ENCODE data around the gene KRTAP10-12. TPM values are rescaled to one million over a fixed set of nuclear protein-coding genes. Genes with fewer than 3 reads are reported as not detected.
"Not testable (repeated sequence)": the region's sequence is repeated elsewhere in the genome, so short reads cannot be mapped to it uniquely, and the experiment has no call there.

The KRTAP10-12 gene
- total RNA-seq, 2 experiments from 2014 or later = not detected

DNA sequence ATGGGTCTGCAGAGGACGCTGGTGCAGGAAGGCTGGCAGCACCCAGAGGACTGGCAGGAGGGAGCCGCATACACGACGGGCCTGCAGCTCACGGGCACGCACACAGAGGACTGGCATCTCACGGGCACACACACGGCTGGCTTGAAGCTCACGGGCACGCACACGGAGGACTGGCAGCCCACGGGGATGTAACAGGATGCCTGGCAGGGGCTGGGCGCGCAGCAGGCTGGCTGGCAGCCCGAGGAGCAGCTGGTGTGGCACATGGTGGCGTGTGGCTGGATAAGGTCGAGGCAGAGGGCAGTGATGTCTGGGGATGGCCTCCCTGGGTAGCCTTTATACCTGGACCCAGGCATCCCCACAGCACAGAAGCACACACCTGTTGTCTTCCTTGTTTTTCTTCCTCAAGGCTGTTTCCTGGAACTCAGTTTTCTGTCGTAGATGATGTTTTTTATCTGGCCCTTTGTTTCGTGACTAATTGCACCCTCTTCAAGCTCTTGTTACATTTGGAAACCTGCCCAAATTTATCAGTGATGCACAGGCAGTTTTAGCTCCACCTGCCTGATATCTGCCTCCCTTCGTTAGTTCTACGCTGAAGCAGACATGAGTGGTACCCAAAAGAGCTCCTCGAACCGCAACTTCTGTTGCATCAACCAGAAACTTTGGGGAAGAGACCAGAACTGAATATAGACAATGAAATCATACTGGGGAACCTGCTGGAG lies 15.0 kb upstream of the KRTAP10-12 start, which contains the start of gene KRTAP12-1:
Gene KRTAP12-1, minus strand, starts transcription at position 303 of the 719 bp plus-strand sequence. Its CDS starts 40 bp downstream, at position 263.
- CTCF ChIA-PET = interaction anchor here (1.1 kb wide), 1 partner anchor 85 kb away, joined by 3 read pairs; no protein-coding TSS in a partner anchor
- Mint-ChIP-seq H3K27ac (no peak within 1 kb of the TSS), H3K4me3 (no peak within 1 kb of the TSS), H3K36me3 (no peaks in the 10 kb centered on the region), H3K4me1 (peaks cover 15% of the 10 kb centered on the region), H3K9me3 (ENCODE audit: low read depth) (no peaks in the 10 kb centered on the region), H3K27me3 (peaks cover 9% of the 10 kb centered on the region)
- no peak for DNase-seq
- ATAC-seq = no peak

DNA sequence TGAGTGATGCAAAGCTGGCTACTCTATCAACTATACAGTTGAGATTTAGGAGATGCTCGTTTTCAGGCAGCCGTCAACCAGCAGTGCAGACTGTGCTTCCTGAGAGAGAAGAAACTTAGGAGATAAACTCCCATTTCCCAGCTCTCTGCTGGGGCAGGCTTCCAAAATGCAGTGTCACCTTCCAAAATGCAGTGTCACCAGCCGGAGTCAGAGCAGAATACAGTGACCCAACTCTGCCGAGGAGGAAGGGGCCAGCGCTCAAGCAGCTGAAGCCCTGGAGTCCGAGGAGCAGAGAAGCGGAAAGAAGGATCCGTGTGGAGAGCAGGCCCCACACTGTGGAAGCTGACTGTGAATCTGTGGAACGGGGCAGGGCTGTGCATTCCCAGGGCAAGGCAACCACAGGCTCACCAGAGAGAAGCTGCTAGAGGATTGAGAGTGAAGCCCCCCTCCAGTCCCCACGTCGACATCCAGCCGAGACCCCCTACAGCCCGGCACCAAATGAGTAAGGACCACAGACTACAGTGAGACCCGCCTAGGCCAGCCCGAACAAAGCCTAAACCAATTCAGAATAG lies 14.3 kb upstream of the KRTAP10-12 start:
- ATAC-seq = no peak
- Mint-ChIP-seq H3K9me3 (ENCODE audit: low read depth) (no peaks in the 10 kb centered on the region), H3K4me3 (no peak overlapping the region), H3K27me3 (peaks cover 11% of the 10 kb centered on the region), H3K36me3 (no peaks in the 10 kb centered on the region), H3K4me1 (peaks cover 15% of the 10 kb centered on the region), H3K27ac (no peak overlapping the region)
- CTCF ChIA-PET = interaction anchor here (1.1 kb wide), 1 partner anchor 86 kb away, joined by 3 read pairs; no protein-coding TSS in a partner anchor
- DNase-seq = no peak

DNA sequence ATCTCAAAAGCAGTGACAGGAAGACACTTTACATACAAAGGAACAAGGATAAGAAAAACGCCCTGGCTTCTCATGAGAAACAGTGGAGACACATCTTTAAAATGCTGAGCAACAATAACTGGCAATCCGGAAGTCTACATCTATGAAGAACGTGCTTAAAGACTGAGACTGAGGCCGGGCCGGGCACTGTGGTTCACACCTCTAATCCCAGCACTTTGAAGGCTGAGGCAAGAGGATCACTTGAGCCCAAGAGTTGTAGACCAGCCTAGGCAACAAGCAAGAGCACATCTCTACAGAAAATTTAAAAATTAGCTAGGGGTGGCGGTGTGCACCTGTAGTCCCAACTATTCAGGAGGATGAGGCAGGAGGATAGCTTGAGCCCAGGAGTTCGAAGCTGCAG lies 12.9 kb upstream of the KRTAP10-12 start:
- Mint-ChIP-seq H3K27me3 (peaks cover 11% of the 10 kb centered on the region), H3K4me1 (peaks cover 15% of the 10 kb centered on the region), H3K36me3 (no peaks in the 10 kb centered on the region), H3K27ac (no peak overlapping the region), H3K4me3 (no peak overlapping the region), H3K9me3 (ENCODE audit: low read depth) (no peaks in the 10 kb centered on the region)
- no peak for ATAC-seq
- DNase-seq = no peak
- CTCF ChIA-PET = interaction anchor here (1.5 kb wide), 1 partner anchor 36 kb away, joined by 3 read pairs; no protein-coding TSS in a partner anchor

DNA sequence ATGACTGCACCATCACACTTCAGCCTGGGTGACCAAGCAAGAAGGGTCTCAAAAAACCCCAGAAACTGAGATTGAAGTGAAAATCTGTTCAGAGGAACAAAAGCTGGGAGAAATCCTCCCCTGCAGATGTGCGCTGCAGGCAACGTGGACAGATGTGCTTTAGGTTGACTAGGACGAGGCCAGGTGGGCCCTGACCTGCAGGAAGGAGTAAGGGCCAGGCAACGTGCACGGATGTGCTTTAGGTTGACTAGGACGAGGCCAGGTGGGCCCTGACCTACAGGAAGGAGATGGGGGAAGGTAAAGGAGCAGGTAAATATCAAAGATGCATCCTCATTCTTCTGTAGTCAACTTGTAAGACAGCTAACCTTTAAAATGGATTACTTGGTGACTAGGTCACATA lies 12.5 kb upstream of the KRTAP10-12 start:
- Mint-ChIP-seq H3K4me1 (peaks cover 15% of the 10 kb centered on the region), H3K4me3 (no peak overlapping the region), H3K27me3 (peaks cover 11% of the 10 kb centered on the region), H3K36me3 (no peaks in the 10 kb centered on the region), H3K27ac (no peak overlapping the region), H3K9me3 (ENCODE audit: low read depth) (no peaks in the 10 kb centered on the region)
- CTCF ChIA-PET = interaction anchor here (1.5 to 1.6 kb wide), 2 partner anchors 36 to 109 kb away, joined by 3 read pairs; no protein-coding TSS in a partner anchor
- DNase-seq (no peak), ATAC-seq (no peak)

DNA sequence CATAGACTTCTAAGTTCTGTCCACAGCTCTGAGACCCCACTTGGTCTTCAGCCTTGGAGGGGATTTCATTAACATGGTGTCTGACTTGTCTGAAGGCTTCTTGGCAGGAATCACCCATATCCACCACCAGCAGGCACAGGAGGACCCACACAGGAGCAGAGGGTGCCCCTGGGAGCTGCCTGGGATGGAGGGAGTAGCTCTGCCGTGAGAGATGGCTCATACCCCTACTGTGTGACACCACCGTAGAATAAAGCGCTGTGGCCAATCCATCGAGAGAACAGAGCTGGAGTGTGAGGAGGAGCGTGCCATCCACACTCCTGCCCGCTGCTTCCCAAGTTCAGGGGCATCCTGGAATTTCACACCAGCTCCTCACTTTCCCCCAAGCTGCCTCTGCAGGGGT lies 11.9 kb upstream of the KRTAP10-12 start:
- peaks cover 15% of the 10 kb centered on the region for H3K4me1 Mint-ChIP-seq
- not testable (repeated sequence) for ATAC-seq; H3K4me3 Mint-ChIP-seq; DNase-seq; H3K27ac Mint-ChIP-seq; H3K36me3 Mint-ChIP-seq; H3K9me3 Mint-ChIP-seq (ENCODE audit: low read depth)
- peaks cover 10% of the 10 kb centered on the region for H3K27me3 Mint-ChIP-seq
- CTCF ChIA-PET = interaction anchor here (1.6 to 1.8 kb wide), 2 partner anchors 108 to 175 kb away, joined by 3 to 8 read pairs; no protein-coding TSS in a partner anchor

DNA sequence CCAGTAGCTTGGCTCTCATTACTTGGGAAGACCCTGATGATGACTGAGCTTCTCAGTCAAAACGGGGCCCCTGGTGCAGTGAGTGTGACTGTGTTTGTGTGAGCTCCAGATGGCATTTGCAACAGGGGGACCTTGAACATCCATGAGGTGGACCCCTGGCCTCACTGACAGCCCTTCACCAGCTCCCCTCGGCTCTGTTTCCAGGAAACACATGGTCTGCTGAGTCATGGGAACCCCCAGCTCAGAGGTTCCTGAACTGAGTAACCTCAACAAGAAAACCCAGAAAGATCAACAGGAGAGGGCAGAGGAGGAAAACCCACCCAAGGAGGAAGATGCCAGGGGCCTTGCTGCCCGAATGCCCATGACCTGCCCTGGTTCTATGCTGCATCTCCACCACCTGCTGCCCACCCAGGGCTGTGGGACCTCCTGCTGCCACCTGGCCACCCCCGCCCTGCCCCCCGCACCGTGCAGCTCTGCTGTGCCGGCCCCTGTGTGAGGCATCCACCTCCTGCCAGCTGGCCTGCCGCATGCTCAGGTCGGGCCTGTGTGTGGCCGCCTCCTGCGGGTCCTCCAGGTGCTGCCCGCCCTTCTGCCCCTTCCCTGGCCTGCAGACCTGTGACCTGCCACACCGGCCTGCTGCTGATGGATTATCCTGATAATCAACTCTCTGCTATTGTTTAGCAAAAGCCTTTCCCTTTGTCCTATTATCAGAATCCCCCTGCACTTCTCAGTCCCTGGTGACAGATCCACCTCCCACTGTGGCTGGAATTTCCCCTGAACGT lies 10.8 kb upstream of the KRTAP10-12 start:
- H3K9me3 Mint-ChIP-seq (ENCODE audit: low read depth) = no peaks in the 10 kb centered on the region
- no peak overlapping the region for H3K4me3 Mint-ChIP-seq
- peaks cover 15% of the 10 kb centered on the region for H3K4me1 Mint-ChIP-seq
- DNase-seq (no peak), ATAC-seq (peak; percentile 27)
- no peak overlapping the region for H3K27ac Mint-ChIP-seq
- H3K36me3 Mint-ChIP-seq = no peaks in the 10 kb centered on the region
- CTCF ChIA-PET = interaction anchor here (0.5 to 1.8 kb wide), 5 partner anchors 9 to 176 kb away, joined by 3 to 8 read pairs (median 3); no protein-coding TSS in a partner anchor
- peaks cover 19% of the 10 kb centered on the region for H3K27me3 Mint-ChIP-seq

DNA sequence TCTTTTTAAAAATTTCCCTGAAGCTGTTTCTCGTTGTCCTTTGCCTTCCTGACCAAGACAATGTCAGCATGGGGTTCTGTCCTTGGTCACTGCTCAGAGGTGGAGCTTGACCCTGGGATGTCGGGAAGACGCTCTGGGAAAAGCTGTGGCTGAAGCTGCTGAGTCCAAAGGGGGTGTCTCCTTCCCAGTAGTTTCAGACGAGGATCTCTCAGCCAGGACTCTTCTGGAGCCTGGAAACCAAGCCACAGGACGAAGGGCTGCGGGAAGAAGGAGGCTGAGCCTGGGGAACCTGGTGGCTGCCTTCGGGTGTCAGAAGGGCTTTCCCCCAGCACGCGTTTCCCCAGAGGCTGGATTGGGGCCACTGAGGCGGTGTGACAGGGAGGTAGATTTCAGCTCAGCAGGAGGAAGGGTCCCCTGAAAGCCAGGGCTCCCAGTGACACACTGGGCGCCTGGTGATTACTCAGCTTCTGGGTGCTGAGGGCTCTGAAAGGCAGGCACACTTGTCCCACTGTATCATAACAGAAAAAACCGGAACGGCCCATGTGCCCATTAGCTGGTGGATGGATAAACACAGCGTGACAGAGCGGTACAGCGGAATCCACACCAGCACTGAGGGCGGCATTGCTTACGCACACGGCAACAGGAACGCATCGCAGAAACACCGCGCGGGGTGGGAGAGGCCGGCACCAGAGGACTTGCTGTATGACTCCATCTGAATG lies 10.0 kb upstream of the KRTAP10-12 start:
- H3K9me3 Mint-ChIP-seq (ENCODE audit: low read depth) = no peaks in the 10 kb centered on the region
- DNase-seq (no peak), ATAC-seq (no peak)
- H3K36me3 Mint-ChIP-seq = no peaks in the 10 kb centered on the region
- H3K27me3 Mint-ChIP-seq = peaks cover 26% of the 10 kb centered on the region
- peaks cover 15% of the 10 kb centered on the region for H3K4me1 Mint-ChIP-seq
- H3K4me3 Mint-ChIP-seq = no peak overlapping the region
- H3K27ac Mint-ChIP-seq = no peak overlapping the region
- CTCF ChIA-PET = interaction anchor here (0.5 to 1.8 kb wide), 2 partner anchors 113 to 177 kb away, joined by 4 to 8 read pairs; no protein-coding TSS in a partner anchor

DNA sequence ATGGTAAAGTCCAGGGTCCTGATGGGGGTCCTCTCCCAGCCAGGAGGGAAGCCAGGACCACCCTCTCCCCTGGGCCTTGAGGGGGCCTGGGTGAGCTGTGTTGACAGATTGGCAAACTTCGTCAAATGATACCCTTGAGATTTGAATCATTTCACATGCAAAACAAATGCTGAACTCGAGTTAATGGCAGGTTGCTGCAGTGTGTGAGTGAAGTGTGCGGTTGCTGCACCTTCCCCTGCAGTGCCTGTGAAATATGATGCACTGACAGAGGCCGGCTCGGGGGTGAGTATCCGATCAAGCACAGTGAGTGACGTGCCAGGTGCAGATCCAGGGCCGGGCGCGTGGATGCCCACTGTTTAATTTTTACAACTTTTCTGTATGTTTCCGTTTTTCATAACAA lies 9.3 kb upstream of the KRTAP10-12 start:
- peaks cover 3% of the 10 kb centered on the region for H3K9me3 Mint-ChIP-seq (ENCODE audit: low read depth)
- CTCF ChIA-PET = no interaction called here
- no peak overlapping the region for H3K27ac Mint-ChIP-seq

DNA sequence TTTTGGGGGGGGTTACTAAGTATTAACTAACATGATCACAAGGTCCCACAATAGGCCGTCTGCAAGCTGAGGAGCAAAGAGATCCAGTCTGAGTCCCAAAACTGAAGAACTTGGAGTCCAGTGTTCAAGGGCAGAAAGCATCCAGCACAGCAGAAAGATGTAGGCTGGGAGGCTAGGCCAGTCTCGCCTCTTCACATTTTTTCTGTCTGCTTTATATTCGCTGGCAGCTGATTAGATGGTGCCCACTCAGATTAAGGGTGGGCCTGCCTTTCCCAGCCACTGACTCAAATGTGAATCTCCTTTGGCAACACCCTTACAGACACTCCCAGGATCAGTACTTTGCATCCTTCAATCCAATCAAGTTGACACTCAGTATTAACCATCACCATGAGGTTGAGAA lies 7.2 kb upstream of the KRTAP10-12 start:
- H3K9me3 Mint-ChIP-seq (ENCODE audit: low read depth); CTCF ChIA-PET; H3K4me3 Mint-ChIP-seq; DNase-seq; ATAC-seq; H3K27ac Mint-ChIP-seq; H3K36me3 Mint-ChIP-seq: not testable (repeated sequence)
- peaks cover 33% of the 10 kb centered on the region for H3K27me3 Mint-ChIP-seq
- H3K4me1 Mint-ChIP-seq = peaks cover 19% of the 10 kb centered on the region

More for the DNA sequence above, 9.3 kb upstream of the KRTAP10-12 start:
- no peak overlapping the region for H3K4me3 Mint-ChIP-seq
- H3K4me1 Mint-ChIP-seq = peaks cover 15% of the 10 kb centered on the region
- DNase-seq (no peak), ATAC-seq (no peak)
- peaks cover 31% of the 10 kb centered on the region for H3K27me3 Mint-ChIP-seq
- H3K36me3 Mint-ChIP-seq = peaks cover 3% of the 10 kb centered on the region

DNA sequence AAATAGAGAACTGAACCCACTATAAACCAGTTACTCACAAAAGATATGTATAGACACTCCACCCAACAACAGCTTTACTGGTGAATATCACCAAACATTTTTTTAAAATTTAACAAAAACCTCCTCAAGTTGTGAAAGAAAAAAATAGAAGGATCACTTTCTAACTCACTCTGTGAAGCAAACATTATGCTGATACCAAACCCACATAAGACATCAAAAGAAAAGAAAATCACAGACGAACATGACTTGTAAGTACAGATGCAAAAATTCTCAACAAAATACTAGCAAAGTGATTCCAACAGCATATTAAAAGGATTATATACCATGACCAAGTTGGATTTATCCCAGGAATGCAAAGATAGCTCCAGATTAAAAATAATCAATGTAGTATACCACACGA lies 5.3 kb upstream of the KRTAP10-12 start:
- CTCF ChIA-PET = interaction anchor here (0.7 to 0.8 kb wide), 2 partner anchors 10 to 15 kb away, joined by 3 read pairs; no protein-coding TSS in a partner anchor
- Mint-ChIP-seq H3K36me3 (peaks cover 7% of the 10 kb centered on the region), H3K4me3 (no peak overlapping the region), H3K9me3 (ENCODE audit: low read depth) (peaks cover 10% of the 10 kb centered on the region), H3K27me3 (peaks cover 41% of the 10 kb centered on the region), H3K27ac (no peak overlapping the region), H3K4me1 (peaks cover 7% of the 10 kb centered on the region)
- DNase-seq (no peak), ATAC-seq (no peak)

DNA sequence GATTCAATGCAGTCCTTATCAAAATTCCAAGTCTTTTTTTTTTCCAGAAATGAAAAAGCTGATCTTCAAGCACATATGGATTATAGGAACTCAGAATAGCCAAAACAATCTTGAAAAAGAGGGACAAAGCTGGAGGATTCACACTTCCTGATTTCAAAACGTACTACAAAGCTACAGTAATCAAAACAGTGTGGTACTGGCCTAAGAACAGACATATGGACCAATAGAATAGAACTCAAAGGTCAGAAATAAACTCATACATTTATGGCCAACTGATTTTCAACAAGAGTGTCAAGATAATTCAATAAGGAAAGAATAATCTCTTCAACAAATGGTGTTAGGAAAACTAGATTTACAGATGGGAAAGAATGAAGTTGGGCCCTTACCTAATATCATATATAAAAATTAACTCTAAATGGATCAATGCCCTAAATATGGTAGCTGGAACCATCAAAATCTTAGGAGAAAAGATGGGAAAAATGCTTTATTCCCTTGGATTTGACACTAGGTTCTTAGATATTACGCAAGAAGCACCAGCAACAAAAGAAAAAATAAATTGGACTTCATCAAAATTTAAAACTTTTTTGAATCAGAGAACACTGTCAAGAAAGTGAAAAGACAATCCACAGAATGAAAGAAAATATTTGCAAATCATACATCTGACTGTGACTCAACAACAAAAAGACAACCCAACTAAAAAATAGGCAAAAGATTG lies 4.0 kb upstream of the KRTAP10-12 start:
- Mint-ChIP-seq H3K36me3 (peaks cover 7% of the 10 kb centered on the region), H3K4me1 (peaks cover 4% of the 10 kb centered on the region), H3K27ac (no peak overlapping the region), H3K27me3 (peaks cover 49% of the 10 kb centered on the region), H3K9me3 (ENCODE audit: low read depth) (peaks cover 10% of the 10 kb centered on the region), H3K4me3 (no peak overlapping the region)
- CTCF ChIA-PET = no interaction called here
- DNase-seq (no peak), ATAC-seq (no peak)

DNA sequence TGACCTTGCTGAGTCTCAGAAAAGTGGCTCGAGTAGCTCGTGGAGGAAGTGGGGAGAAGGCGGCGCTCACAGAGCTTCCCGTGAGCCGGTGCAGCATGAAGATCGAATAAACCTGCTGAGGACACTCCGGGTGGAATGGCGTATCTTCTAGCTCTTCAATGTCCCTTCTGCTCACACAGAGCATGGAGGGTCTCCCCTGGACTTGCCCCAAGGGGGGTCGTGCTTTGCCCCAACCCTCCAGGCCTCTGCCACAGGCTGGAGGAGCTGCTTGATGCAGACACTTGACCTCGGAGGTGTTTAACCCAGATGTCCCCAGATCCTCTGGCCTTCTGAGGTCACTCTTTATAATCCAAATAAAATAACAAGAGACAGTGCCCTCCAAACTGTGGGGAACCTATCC lies 2.2 kb upstream of the KRTAP10-12 start:
- peaks cover 7% of the 10 kb centered on the region for H3K36me3 Mint-ChIP-seq
- CTCF ChIA-PET = interaction anchor here (1.3 kb wide), 1 partner anchor 9 kb away, joined by 3 read pairs; no protein-coding TSS in a partner anchor
- ATAC-seq (no peak), DNase-seq (no peak)
- H3K4me3 Mint-ChIP-seq = no peak overlapping the region
- H3K27me3 Mint-ChIP-seq = peaks cover 64% of the 10 kb centered on the region
- peaks cover 10% of the 10 kb centered on the region for H3K9me3 Mint-ChIP-seq (ENCODE audit: low read depth)
- H3K4me1 Mint-ChIP-seq = peaks cover 4% of the 10 kb centered on the region
- H3K27ac Mint-ChIP-seq = no peak overlapping the region
